Forelimb muscle (tissue), 1 donor: ENCODE results near the gene ABCB6. TPM values are rescaled to one million over a fixed set of nuclear protein-coding genes. Genes with fewer than 3 reads are reported as not detected.

Experiments
- DNase-seq: peaks from one replicate; pipeline ENCODE4 v3.0.0-alpha.2; 2013; ENCODE audit warnings: low read depth
- polyA plus RNA-seq: library from polyadenylated mRNA; unstranded; fragments of 120-200 nt; gene quantifications from one replicate; pipeline ENCODE4 v1.2.1, GENCODE V29; 2013; ENCODE audit not compliant: insufficient read length

Gene ABCB6
- polyA plus RNA-seq, 1 donor, result 31.9 TPM

DNA sequence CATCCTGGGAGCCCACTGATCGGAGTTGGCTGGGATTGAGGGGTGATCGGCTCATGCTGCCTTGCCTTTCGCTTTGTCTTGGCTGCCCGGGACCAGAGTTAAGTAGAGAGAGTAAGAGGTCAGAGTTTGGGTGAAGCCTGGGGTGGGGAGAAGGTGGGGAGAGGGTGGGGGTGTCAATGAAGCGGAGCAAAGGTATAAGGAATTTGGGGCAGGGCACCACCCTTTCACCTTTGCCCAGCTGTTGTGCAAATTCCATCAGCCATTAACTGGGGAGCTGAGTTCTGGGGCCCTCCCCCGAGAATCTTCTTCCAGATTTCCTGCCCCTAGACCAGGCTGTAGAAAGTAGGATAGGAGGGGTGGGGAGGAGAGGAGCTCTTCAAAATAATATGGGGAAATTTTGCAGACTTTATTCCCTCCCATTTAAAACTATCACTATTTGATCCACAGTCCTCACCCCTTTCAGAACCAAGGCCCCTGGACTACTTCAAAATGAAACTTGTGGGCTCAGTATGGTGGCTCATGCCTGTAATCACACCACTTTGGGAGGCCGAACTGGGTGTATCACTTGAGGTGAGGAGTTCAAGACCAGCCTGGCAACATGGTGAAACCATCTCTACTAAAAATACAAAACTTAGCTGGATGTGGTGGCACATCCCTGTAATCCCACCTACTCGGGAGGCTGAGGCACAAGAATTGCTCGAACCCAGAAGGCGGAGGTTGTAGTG lies 48.7 kb downstream of the ABCB6 start, which contains the start of gene SLC23A3:
SLC23A3 (minus strand) TSS at position 100 of the 725 bp plus-strand sequence; CDS start at position 55, 45 bp downstream.
- DNase-seq, result no peak

DNA sequence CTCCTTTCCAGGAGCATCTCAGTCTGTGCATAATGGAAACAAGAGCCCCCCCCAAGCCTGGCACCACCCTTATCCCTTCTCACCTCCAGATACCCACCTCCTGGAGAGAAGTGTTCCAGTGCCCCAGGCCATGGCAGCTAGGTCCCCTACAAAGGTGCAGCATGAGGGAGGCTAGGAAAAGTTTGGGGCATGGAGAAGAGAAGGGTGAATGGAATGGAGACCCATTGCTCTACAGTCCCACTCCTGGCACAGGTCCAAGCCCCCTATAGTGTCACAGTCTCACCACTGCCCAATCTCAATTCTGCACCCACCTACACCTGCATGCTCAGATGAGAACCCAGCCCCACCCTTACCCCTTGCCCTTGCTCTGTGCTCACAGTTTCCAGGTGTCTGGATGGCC lies 49.8 kb downstream of the ABCB6 start:
- no peak for DNase-seq

DNA sequence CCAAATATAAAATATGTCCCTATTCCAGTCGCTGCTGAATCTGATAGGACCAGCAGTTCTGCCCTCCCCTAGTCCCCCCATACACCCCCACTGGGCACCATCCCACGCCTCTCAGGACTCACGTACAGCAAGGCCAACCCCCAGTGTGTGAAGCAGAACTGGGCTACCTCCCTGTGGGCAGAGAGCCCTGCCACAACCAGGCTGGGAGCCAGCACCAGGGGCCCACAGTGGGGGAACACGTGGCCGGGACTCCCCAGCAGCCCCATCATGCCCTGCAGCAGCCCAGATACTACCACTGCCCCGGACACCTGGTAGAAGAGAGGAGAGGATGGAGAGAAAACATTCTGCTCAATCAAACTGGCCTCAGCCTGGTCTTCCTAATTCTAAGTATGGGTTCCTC lies 50.2 kb downstream of the ABCB6 start:
- no peak for DNase-seq

DNA sequence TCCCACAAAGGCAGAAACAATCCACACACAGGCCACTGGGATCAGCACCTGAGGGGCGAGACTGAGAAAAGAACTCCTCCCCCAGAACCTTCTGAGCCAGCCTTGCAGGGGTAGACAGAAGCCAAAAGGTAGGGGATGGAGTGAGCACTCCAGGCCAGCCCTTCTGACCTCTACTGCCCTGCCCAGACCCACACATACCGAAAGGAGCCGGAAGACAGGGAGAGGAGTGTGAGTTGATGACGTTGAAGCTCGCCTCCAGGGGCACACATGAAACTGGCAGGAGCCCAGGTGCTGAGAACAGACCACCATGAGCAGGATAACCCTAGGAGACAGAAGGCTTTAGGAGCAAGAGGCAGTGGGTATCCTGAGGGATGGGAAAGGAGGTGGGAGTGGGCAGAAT lies 50.8 kb downstream of the ABCB6 start:
- DNase-seq, result no peak

DNA sequence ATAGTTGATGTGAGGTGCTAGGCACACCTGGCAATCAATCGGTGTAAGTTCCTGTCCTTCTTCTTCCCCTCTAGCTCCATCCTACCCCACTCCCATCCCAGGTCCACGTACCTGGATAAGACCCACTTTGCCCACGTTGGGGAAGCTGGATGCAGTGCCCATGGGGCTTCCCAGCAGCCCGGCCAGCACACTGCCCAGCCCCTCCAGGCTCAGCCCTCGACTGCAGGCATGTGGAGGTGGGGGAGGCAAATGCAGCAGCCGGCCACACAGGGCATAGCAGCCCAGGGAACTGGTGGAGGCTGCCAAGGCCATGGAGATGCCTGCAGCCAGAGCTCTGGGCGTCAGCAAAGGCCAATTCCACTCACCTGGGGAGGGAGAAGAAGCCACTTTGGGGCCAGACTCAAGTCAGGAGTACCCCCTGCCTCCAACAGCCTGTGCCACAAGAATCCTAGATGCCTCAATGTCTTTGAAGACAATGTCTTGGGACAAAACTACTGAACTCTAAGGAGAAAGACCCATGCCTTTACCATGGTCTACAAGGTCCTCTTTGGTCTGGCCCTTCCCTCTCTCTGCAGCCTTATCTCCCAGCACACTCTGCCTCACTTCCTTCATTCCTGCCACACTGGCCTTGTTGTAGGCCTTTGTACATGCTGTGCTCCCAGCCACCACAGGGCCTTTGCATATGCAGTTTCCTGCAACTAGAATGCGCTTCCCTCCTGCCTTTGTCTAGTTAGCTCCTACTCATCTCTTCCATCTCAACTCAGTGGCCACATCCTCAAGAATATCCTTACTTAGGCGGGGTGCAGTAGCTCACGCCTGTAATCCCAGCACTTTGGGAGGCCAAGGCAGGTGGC lies 53.5 kb downstream of the ABCB6 start:
- DNase-seq, result no peak

DNA sequence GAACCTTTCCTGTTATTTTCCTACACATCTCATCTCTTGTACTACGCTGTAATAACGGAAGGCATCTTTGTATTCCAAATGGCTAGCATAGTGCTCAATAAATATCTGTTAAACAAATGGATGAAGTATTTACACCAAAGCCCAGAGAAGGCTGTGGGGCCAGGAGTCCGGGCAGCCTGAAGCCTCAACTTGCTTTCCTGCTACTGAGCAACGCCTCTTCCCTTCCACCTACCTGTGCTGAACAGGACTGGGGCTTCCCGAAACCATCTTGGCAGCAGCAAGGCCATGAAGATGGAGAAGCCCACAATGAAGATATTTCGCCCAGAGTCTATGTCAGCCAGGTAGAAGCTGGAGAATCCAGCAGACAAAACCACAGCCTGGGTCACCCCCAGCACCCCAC lies 55.6 kb downstream of the ABCB6 start:
- no peak for DNase-seq

DNA sequence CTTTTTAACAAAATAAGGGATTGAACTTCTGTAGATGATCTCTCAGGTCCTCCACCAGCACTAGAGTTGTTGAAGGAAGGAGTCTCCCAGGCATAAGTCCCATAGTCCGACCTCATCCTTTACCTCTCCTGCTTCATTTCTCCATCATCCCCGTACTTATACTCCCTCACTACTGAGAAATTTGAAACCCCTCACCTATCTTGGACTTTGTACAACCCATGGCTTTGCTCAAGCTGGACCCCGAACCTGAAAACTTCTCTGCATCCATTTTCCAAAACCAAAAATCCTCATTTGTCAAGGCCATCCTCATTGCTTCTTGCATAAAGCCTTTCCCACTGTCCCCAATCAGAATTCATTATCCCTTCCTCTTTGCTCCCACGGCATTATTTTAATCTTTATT lies 57.7 kb downstream of the ABCB6 start:
- no peak for DNase-seq

DNA sequence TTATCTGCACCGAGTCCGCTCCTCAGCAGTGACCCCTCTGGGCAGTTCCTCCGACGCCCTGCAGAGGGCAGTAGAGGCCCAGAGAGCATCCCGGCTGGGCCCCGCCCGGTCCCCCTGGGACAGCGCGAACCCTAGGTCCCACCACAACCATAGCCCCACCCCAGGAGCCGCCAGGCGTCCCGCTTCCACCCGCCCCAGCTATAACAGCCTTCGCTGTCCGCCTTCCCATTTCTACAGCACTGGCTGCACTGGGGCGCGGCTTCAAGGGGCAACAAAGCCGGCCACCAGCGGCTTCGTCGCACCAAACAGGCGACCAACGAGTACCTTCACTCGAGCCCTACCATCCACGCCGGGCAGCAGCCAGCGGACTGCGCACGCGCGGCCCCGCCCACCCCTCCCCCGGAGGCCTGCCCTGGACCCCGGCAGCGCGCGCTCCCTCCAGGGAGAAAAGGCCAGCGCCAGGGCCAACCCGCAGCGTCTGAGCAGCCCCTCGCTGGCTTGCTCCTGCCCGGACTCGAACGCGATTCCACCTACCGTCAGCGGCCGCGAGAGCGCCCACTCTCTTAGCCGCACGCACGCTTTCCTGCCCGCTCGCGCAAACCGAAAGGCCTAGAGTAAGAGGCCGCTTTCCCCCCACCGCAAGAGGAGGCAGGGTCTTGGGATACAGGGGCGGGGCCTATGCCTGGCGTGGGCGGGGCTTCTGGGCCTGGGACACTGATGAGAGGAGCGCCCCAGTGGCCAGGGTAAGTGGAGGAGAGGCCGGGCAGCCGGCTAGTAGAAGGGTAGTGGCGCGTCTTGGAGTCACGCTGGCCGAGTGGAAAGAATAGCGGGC lies 58.4 kb downstream of the ABCB6 start, which contains the start of gene NHEJ1:
NHEJ1 (minus strand) TSS at position 630 of the 832 bp plus-strand sequence. CDS start 2,453 bp downstream, outside the sequence.
- DNase-seq, result peak; percentile 61

Other genes with a start within 250 kb of the ABCB6 start
- not detected for gene FEV, start 233.8 kb downstream of the ABCB6 start, polyA plus RNA-seq
- not detected for gene CRYBA2, start 225.5 kb downstream of the ABCB6 start, polyA plus RNA-seq
- gene CFAP65, start 177.4 kb downstream of the ABCB6 start, polyA plus RNA-seq, result not detected
- gene IHH, start 158.0 kb downstream of the ABCB6 start, polyA plus RNA-seq, result not detected
- 11.6 TPM for gene NHEJ1, start 58.1 kb downstream of the ABCB6 start, polyA plus RNA-seq
- 1.3 TPM for gene SLC23A3, start 48.9 kb downstream of the ABCB6 start, polyA plus RNA-seq
- 34.2 TPM for gene CNPPD1, start 42.0 kb downstream of the ABCB6 start, polyA plus RNA-seq
- 39.8 TPM for gene RETREG2, start 40.7 kb downstream of the ABCB6 start, polyA plus RNA-seq
- 21.0 TPM for gene ZFAND2B, start 12.2 kb downstream of the ABCB6 start, polyA plus RNA-seq
- 33.5 TPM for gene ATG9A, start 10.7 kb upstream of the ABCB6 start, polyA plus RNA-seq
- gene ANKZF1, start 10.8 kb upstream of the ABCB6 start, polyA plus RNA-seq, result 26.8 TPM
- 3.6 TPM for gene GLB1L, start 26.5 kb upstream of the ABCB6 start, polyA plus RNA-seq
- 15.0 TPM for gene STK16, start 26.5 kb upstream of the ABCB6 start, polyA plus RNA-seq
- 0.20 TPM for gene TUBA4B, start 34.3 kb upstream of the ABCB6 start, polyA plus RNA-seq
- 139 TPM for gene TUBA4A, start 35.0 kb upstream of the ABCB6 start, polyA plus RNA-seq
- gene DNAJB2, start 60.4 kb upstream of the ABCB6 start, polyA plus RNA-seq, result 82.4 TPM
- gene PTPRN, start 90.4 kb upstream of the ABCB6 start, polyA plus RNA-seq, result 0.13 TPM
- not detected for gene RESP18, start 113.8 kb upstream of the ABCB6 start, polyA plus RNA-seq
- 33.7 TPM for gene DNPEP, start 169.0 kb upstream of the ABCB6 start, polyA plus RNA-seq
- gene DES, start 199.4 kb upstream of the ABCB6 start, polyA plus RNA-seq, result 5,672 TPM
- gene SPEG, start 215.9 kb upstream of the ABCB6 start, polyA plus RNA-seq, result 235 TPM